Measurements from ENCODE around the gene HDAC5. TPM values are rescaled to one million over a fixed set of nuclear protein-coding genes. Genes with fewer than 3 reads are reported as not detected.
A peak's percentile ranks its signal among the peaks of the same experiment; 100 is the strongest.
"Not testable (repeated sequence)": the region's sequence is repeated elsewhere in the genome, so short reads cannot be mapped to it uniquely, and the experiment has no call there.

HDAC5 gene
- total RNA-seq, 2 experiments from 2014 or later: 16.5 to 22.0 TPM

GRCh38 chr17:44149066-44149465, 25.6 kb upstream of the HDAC5 start:
- intact Hi-C loops (cut with DNase I, micrococcal nuclease); ATAC-seq; H3K27ac Mint-ChIP-seq; H3K27me3 Mint-ChIP-seq; H3K4me1 Mint-ChIP-seq; DNase-seq; H3K4me3 Mint-ChIP-seq; H3K9me3 Mint-ChIP-seq (ENCODE audit: low read depth): not testable (repeated sequence)
- peaks cover 42% of the 10 kb centered on the region for H3K36me3 Mint-ChIP-seq (ENCODE audit: low read depth)
- POLR2A ChIA-PET: interaction anchor here (0.6 to 0.9 kb wide), 2 partner anchors 25 to 58 kb away, joined by 3 read pairs; partner anchors contain the start of gene HDAC5
- CTCF ChIA-PET: interaction anchor here (0.8 to 1.1 kb wide), 3 partner anchors 10 to 25 kb away, joined by 4 read pairs; partner anchors contain the start of gene HDAC5

- Mint-ChIP-seq H3K9me3 (ENCODE audit: low read depth) (no peaks in the 10 kb centered on the region), H3K4me3 (no peak overlapping the region), H3K27ac (no peak overlapping the region), H3K36me3 (ENCODE audit: low read depth) (peaks cover 40% of the 10 kb centered on the region), H3K27me3 (no peaks in the 10 kb centered on the region), H3K4me1 (peaks cover under 1% of the 10 kb centered on the region)
- ATAC-seq (no peak), DNase-seq (no peak)
- CTCF ChIA-PET: interaction anchor here (0.6 kb wide), 1 partner anchor 423 kb away, joined by 3 read pairs; no protein-coding TSS in a partner anchor
- POLR2A ChIA-PET: no interaction called here
- intact Hi-C loops (cut with DNase I, micrococcal nuclease): no loop called here
Measured at GRCh38 chr17:44147812-44148211, 24.4 kb upstream of the HDAC5 start.

GRCh38 chr17:44146375-44147346, 23.2 kb upstream of the HDAC5 start:
- no peaks in the 10 kb centered on the region for H3K9me3 Mint-ChIP-seq (ENCODE audit: low read depth)
- no peak overlapping the region for H3K4me3 Mint-ChIP-seq
- H3K27ac Mint-ChIP-seq: no peak overlapping the region
- H3K36me3 Mint-ChIP-seq (ENCODE audit: low read depth): peaks cover 38% of the 10 kb centered on the region
- POLR2A ChIA-PET: interaction anchor here (0.7 kb wide), 1 partner anchor 103 kb away, joined by 3 read pairs; no protein-coding TSS in a partner anchor
- H3K27me3 Mint-ChIP-seq: no peaks in the 10 kb centered on the region
- CTCF ChIA-PET: interaction anchor here (0.6 to 1.5 kb wide), 4 partner anchors 13 to 1107 kb away, joined by 4 to 6 read pairs (median 5); no protein-coding TSS in a partner anchor
- no peak for ATAC-seq
- DNase-seq: no peak
- intact Hi-C loops (cut with DNase I, micrococcal nuclease): no loop called here
- H3K4me1 Mint-ChIP-seq: peaks cover 5% of the 10 kb centered on the region

GRCh38 chr17:44144966-44145739, 21.7 kb upstream of the HDAC5 start:
- ChIA-PET CTCF (interaction anchor here (0.9 to 1.9 kb wide), 3 partner anchors 23 to 102 kb away, joined by 3 to 7 read pairs (median 4); no protein-coding TSS in a partner anchor), POLR2A (no interaction called here)
- H3K36me3 Mint-ChIP-seq (ENCODE audit: low read depth): peaks cover 33% of the 10 kb centered on the region
- no peaks in the 10 kb centered on the region for H3K27me3 Mint-ChIP-seq
- DNase-seq (no peak), ATAC-seq (no peak)
- intact Hi-C loops (cut with DNase I, micrococcal nuclease): loop anchor here in 1 of 2 experiments (5.0 kb wide), 2 partner anchors 357 to 917 kb away; partner anchors contain the start of genes GPATCH8 and NMT1
- peaks cover 9% of the 10 kb centered on the region for H3K4me1 Mint-ChIP-seq
- no peak overlapping the region for H3K27ac Mint-ChIP-seq
- H3K9me3 Mint-ChIP-seq (ENCODE audit: low read depth): no peaks in the 10 kb centered on the region
- H3K4me3 Mint-ChIP-seq: no peak overlapping the region

- intact Hi-C loops (cut with DNase I, micrococcal nuclease): loop anchor here in 1 of 2 experiments (5.0 kb wide), 2 partner anchors 358 to 918 kb away; partner anchors contain the start of genes GPATCH8 and NMT1
- not testable (repeated sequence) for H3K4me3 Mint-ChIP-seq; H3K4me1 Mint-ChIP-seq; ATAC-seq; H3K27me3 Mint-ChIP-seq; DNase-seq; H3K9me3 Mint-ChIP-seq (ENCODE audit: low read depth); H3K27ac Mint-ChIP-seq
- ChIA-PET CTCF (interaction anchor here (0.8 to 2.1 kb wide), 3 partner anchors 24 to 298 kb away, joined by 4 to 8 read pairs (median 7); no protein-coding TSS in a partner anchor), POLR2A (interaction anchor here (0.7 to 1.0 kb wide), 3 partner anchors 23 to 81 kb away, joined by 3 to 7 read pairs (median 7); no protein-coding TSS in a partner anchor)
- peaks cover 26% of the 10 kb centered on the region for H3K36me3 Mint-ChIP-seq (ENCODE audit: low read depth)
Measured at GRCh38 chr17:44143921-44144320, 20.5 kb upstream of the HDAC5 start.

- Mint-ChIP-seq H3K27me3 (peaks cover 2% of the 10 kb centered on the region), H3K4me1 (peaks cover 24% of the 10 kb centered on the region), H3K9me3 (ENCODE audit: low read depth) (no peaks in the 10 kb centered on the region), H3K27ac (peak overlapping the region; percentile 78), H3K36me3 (ENCODE audit: low read depth) (no peaks in the 10 kb centered on the region), H3K4me3 (peak overlapping the region; percentile 58)
- intact Hi-C loops (cut with DNase I, micrococcal nuclease): loop anchor here in 1 of 2 experiments (1.0 kb wide), 1 partner anchor 207 kb away; the partner anchor contains the start of gene GRN
- peak; percentile 91 for DNase-seq
- peak; percentile 84 for ATAC-seq
- POLR2A ChIA-PET: interaction anchor here (0.6 to 1.8 kb wide), 4 partner anchors 14 to 268 kb away, joined by 5 to 13 read pairs (median 6); partner anchors contain the start of genes HDAC5 and TMUB2
- CTCF ChIA-PET: interaction anchor here (0.6 to 1.8 kb wide), 8 partner anchors 11 to 1129 kb away, joined by 3 to 7 read pairs (median 4); partner anchors contain the start of genes HDAC5 and MPP2
Measured at GRCh38 chr17:44137891-44138709, 14.7 kb upstream of the HDAC5 start.

GRCh38 chr17:44134752-44135568, 11.5 kb upstream of the HDAC5 start:
- ATAC-seq: no peak
- ChIA-PET CTCF (interaction anchor here (0.6 to 1.6 kb wide), 3 partner anchors 11 to 179 kb away, joined by 3 to 6 read pairs (median 5); partner anchors contain the start of gene HDAC5), POLR2A (no interaction called here)
- Mint-ChIP-seq H3K36me3 (ENCODE audit: low read depth) (no peaks in the 10 kb centered on the region), H3K9me3 (ENCODE audit: low read depth) (no peaks in the 10 kb centered on the region), H3K4me1 (peaks cover 16% of the 10 kb centered on the region), H3K27ac (no peak overlapping the region), H3K27me3 (peaks cover 2% of the 10 kb centered on the region), H3K4me3 (no peak overlapping the region)
- DNase-seq: no peak
- intact Hi-C loops (cut with DNase I, micrococcal nuclease): no loop called here

- ChIA-PET POLR2A (no interaction called here), CTCF (interaction anchor here (0.6 to 1.6 kb wide), 4 partner anchors 10 to 73 kb away, joined by 3 to 6 read pairs (median 6); partner anchors contain the start of gene HDAC5)
- H3K9me3 Mint-ChIP-seq (ENCODE audit: low read depth): no peaks in the 10 kb centered on the region
- ATAC-seq (no peak), DNase-seq (no peak)
- intact Hi-C loops (cut with DNase I, micrococcal nuclease): no loop called here
- H3K4me3 Mint-ChIP-seq: no peak overlapping the region
- H3K4me1 Mint-ChIP-seq: peaks cover 16% of the 10 kb centered on the region
- H3K27me3 Mint-ChIP-seq: peaks cover 2% of the 10 kb centered on the region
- no peak overlapping the region for H3K27ac Mint-ChIP-seq
- H3K36me3 Mint-ChIP-seq (ENCODE audit: low read depth): no peaks in the 10 kb centered on the region
Measured at GRCh38 chr17:44133918-44134476, 10.6 kb upstream of the HDAC5 start.

- Mint-ChIP-seq H3K27ac (no peak overlapping the region), H3K27me3 (no peaks in the 10 kb centered on the region), H3K9me3 (ENCODE audit: low read depth) (no peaks in the 10 kb centered on the region), H3K4me1 (peaks cover under 1% of the 10 kb centered on the region), H3K36me3 (ENCODE audit: low read depth) (no peaks in the 10 kb centered on the region), H3K4me3 (no peak overlapping the region)
- no peak for DNase-seq
- ChIA-PET POLR2A (no interaction called here), CTCF (interaction anchor here (0.6 to 0.7 kb wide), 2 partner anchors 39 to 118 kb away, joined by 3 read pairs; no protein-coding TSS in a partner anchor)
- ATAC-seq: no peak
- intact Hi-C loops (cut with DNase I, micrococcal nuclease): no loop called here
Measured at GRCh38 chr17:44132275-44132821, 8.9 kb upstream of the HDAC5 start.

Data from activated CD4-positive, alpha-beta T cell treated with anti-CD3 and anti-CD28 coated beads for 36 hours (primary cell).